Gastroesophageal sphincter (tissue), 3 donors: ENCODE data around the gene EPM2A.

Source experiments
- EP300 ChIP-seq: sonication (generic); formaldehyde crosslinking; IDR thresholded peaks from one replicate; pipeline ENCODE4 v1.6.1; 2017; ENCODE audit warnings: antibody characterized with exemption, mild to moderate bottlenecking
- POLR2A ChIP-seq, 2 donors: fragments of 450-650 bp; IDR thresholded peaks; one replicate each; pipeline ENCODE4 v1.6.1; 2017; ENCODE audit warnings: antibody characterized with exemption in 2 of 2, mild to moderate bottlenecking in 2 of 2, moderate library complexity in 1 of 2
- TF ChIP-seq, protein P1 (sequence below), 4 experiments: fragments of 200-600 bp in 2 of 4; fragments of 450-650 bp in 2 of 4; sonication (generic) in 1 of 4; IDR thresholded peaks; one replicate each; pipeline ENCODE4 v1.5.1; 2017 to 2019; ENCODE audit warnings: antibody characterized with exemption in 4 of 4, mild to moderate bottlenecking in 2 of 4, moderate library complexity in 2 of 4

GRCh38 chr6:145690969-145691368 lies 44.4 kb downstream of the EPM2A start:
- TF ChIP-seq POLR2A (IDR thresholded peaks at IDR 0.05) (no peak), EP300 (no peak)
- TF ChIP-seq, protein P1, sequence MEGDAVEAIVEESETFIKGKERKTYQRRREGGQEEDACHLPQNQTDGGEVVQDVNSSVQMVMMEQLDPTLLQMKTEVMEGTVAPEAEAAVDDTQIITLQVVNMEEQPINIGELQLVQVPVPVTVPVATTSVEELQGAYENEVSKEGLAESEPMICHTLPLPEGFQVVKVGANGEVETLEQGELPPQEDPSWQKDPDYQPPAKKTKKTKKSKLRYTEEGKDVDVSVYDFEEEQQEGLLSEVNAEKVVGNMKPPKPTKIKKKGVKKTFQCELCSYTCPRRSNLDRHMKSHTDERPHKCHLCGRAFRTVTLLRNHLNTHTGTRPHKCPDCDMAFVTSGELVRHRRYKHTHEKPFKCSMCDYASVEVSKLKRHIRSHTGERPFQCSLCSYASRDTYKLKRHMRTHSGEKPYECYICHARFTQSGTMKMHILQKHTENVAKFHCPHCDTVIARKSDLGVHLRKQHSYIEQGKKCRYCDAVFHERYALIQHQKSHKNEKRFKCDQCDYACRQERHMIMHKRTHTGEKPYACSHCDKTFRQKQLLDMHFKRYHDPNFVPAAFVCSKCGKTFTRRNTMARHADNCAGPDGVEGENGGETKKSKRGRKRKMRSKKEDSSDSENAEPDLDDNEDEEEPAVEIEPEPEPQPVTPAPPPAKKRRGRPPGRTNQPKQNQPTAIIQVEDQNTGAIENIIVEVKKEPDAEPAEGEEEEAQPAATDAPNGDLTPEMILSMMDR (IDR thresholded peaks at IDR 0.05), result no peak
